Spleen (tissue), 11 donors: Measurements from ENCODE around the gene CLCNKB. TPM values are rescaled to one million over a fixed set of nuclear protein-coding genes. Genes with fewer than 3 reads are reported as not detected.
"Not testable (repeated sequence)": the region's sequence is repeated elsewhere in the genome, so short reads cannot be mapped to it uniquely, and the experiment has no call there.

Experiments used
- DNase-seq: peaks from one replicate; pipeline ENCODE4 v3.0.0-alpha.2; 2020
- H3K27ac ChIP-seq, 8 donors: fragments of 200-600 bp; sonication (generic) in 7 of 8; 1 replicate in 4 of 8; 2 replicates in 4 of 8; pipeline versions ENCODE4 v1.5.0 to v1.8.0; 2016 to 2021; ENCODE audit warnings: inconsistent platforms in 4 of 8, mild to moderate bottlenecking in 4 of 8, moderate library complexity in 1 of 8
- H3K27me3 ChIP-seq, 7 donors: fragments of 200-600 bp; sonication (generic) in 6 of 7; replicated peaks in 1 of 7; 1 replicate in 4 of 7; 2 replicates in 3 of 7; pipeline versions ENCODE4 v1.5.0 to v1.8.0; 2016 to 2021; ENCODE audit warnings: inconsistent platforms in 3 of 7, mild to moderate bottlenecking in 1 of 7
- H3K36me3 ChIP-seq, 6 donors: fragments of 200-600 bp; sonication (generic) in 5 of 6; 1 replicate in 4 of 6; 2 replicates in 2 of 6; pipeline versions ENCODE4 v1.5.0 to v1.8.0; 2016 to 2021; ENCODE audit warnings: inconsistent platforms in 2 of 6
- H3K4me1 ChIP-seq, 6 donors: fragments of 200-600 bp; sonication (generic) in 5 of 6; 1 replicate in 3 of 6; 2 replicates in 3 of 6; pipeline versions ENCODE4 v1.5.0 to v1.8.0; 2016 to 2021; ENCODE audit warnings: inconsistent platforms in 3 of 6
- H3K4me3 ChIP-seq, 8 donors: fragments of 200-600 bp; sonication (generic) in 7 of 8; 1 replicate in 4 of 8; 2 replicates in 4 of 8; pipeline versions ENCODE4 v1.5.0 to v1.8.0; 2016 to 2021; ENCODE audit warnings: inconsistent platforms in 4 of 8, mild to moderate bottlenecking in 4 of 8, moderate library complexity in 2 of 8
- H3K9me3 ChIP-seq, 8 donors: fragments of 200-600 bp; sonication (generic) in 7 of 8; 1 replicate in 4 of 8; 2 replicates in 4 of 8; pipeline versions ENCODE4 v1.5.0 to v1.8.0; 2016 to 2021; ENCODE audit warnings: inconsistent platforms in 4 of 8
- POLR2A ChIP-seq, 3 donors: fragments of 450-650 bp; IDR thresholded peaks; one replicate each; pipeline ENCODE4 v1.5.1; 2017; ENCODE audit warnings: antibody characterized with exemption in 3 of 3, mild to moderate bottlenecking in 1 of 3
- POLR2AphosphoS5 ChIP-seq, 3 donors: sonication (generic); formaldehyde crosslinking; IDR thresholded peaks; one replicate each; pipeline ENCODE4 v1.5.1; 2017; ENCODE audit warnings: antibody characterized with exemption in 3 of 3
- WGBS, 5 donors: extraction: QIAGEN DNeasy Blood & Tissue Kit in 3 of 5; methylation state at CpG; one replicate each; pipeline versions ENCODE4 v1.1.5 to v1.1.7; 2013 to 2018; 5-methylcytosine and 5-hydroxymethylcytosine counted together
- intact Hi-C: fragments of 100-400 bp; cut with DNase I; formaldehyde crosslinking; loops from one replicate; pipeline ENCODE4 v1.15.0; 2023; ENCODE audit warnings: low total_unique reads
- polyA plus RNA-seq, 3 donors: library from polyadenylated mRNA; stranded (reverse); fragments of 200-250 nt; gene quantifications; one replicate each; pipeline ENCODE4 v1.2.1, GENCODE V29; 2013
- total RNA-seq, 7 donors: library from RNA; depleted of rRNA in 3 of 7; stranded (reverse); fragments of >200 nt in 3 of 7; fragmentation: NEBNext Ultra II Directional in 4 of 7; extraction: Animal tissue kit (Norgen Biotek cat#: 25700) in 4 of 7; gene quantifications; one replicate each; pipeline versions ENCODE4 v1.1.0 to v1.2.1, GENCODE V29; 2016 to 2021
- TF ChIP-seq, protein P1 (sequence below), 11 experiments: fragments of 200-600 bp in 7 of 11; fragments of 450-650 bp in 4 of 11; sonication (generic) in 4 of 11; IDR thresholded peaks in 8 of 11; conservative IDR thresholded peaks in 3 of 11; 1 replicate in 7 of 11; 2 replicates in 4 of 11; pipeline versions ENCODE4 v1.4.0 to v1.8.0; 2016 to 2021; ENCODE audit warnings: antibody characterized with exemption in 11 of 11, inconsistent platforms in 4 of 11, mild to moderate bottlenecking in 1 of 11
- donor health status: healthy with polysubstance abuse.
- donor health status: DM: no; HTN: no; CAD: no; lungs with moderate emphysema.
- donor health status: DM: no; HTN: no; CAD: no.
- donor health status: Bipolar disorder and iron deficiency.
- donor health status: healthy.
- donor health status: DM: no; HTN: no; CAD: no.
- donor health status: DM: yes; HTN: yes; CAD: no.

The CLCNKB gene
- total and polyA plus RNA-seq, 10 donors, result 0.04 to 0.13 (median 0.08) TPM; not detected in 6

DNA sequence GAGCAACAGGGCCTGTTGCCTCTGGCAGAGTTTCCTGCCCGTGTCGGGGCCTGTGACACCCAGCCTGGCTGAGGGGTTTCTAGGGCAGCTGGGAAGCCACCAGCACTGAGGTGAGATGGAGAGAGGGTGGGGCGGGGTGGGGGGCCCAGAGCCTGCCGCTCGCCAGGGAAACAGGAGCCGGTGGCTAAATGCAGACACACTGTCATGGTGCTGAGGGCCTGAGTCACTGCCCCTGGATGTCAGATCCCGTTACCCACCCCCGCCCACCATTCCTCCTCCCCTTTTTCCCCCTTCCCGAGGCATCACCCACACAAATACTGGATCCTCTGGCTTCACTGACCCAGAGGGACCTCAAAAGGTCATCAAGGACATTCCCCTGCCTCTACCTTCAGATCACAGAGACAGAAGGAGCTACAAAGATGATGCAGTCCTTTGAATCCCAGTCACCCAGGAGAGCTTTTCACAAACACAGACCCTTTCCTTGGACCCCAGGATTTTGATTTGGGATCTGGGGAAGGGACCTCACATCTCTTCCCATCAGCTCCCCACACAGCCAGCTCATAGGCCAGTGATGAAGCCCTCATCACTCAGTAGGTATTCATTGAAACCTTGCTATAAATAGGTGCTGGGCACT lies 23.8 kb upstream of the CLCNKB start:
- peaks cover 5 to 31% (median 20%) of the 10 kb centered on the region in 6 donors for H3K4me1 ChIP-seq
- no peaks in the 10 kb centered on the region for H3K36me3 ChIP-seq
- DNase-seq, result no peak
- no peak overlapping the region for H3K4me3 ChIP-seq
- H3K27me3 ChIP-seq, result no peaks in the 10 kb centered on the region
- peak overlapping the region in 1 of 8 donors; percentile 70 for H3K27ac ChIP-seq
- no peaks in the 10 kb centered on the region for H3K9me3 ChIP-seq
- intact Hi-C loops, result no loop called here
- no peak for TF ChIP-seq POLR2AphosphoS5 (IDR thresholded peaks at IDR 0.05)
- TF ChIP-seq, protein P1, sequence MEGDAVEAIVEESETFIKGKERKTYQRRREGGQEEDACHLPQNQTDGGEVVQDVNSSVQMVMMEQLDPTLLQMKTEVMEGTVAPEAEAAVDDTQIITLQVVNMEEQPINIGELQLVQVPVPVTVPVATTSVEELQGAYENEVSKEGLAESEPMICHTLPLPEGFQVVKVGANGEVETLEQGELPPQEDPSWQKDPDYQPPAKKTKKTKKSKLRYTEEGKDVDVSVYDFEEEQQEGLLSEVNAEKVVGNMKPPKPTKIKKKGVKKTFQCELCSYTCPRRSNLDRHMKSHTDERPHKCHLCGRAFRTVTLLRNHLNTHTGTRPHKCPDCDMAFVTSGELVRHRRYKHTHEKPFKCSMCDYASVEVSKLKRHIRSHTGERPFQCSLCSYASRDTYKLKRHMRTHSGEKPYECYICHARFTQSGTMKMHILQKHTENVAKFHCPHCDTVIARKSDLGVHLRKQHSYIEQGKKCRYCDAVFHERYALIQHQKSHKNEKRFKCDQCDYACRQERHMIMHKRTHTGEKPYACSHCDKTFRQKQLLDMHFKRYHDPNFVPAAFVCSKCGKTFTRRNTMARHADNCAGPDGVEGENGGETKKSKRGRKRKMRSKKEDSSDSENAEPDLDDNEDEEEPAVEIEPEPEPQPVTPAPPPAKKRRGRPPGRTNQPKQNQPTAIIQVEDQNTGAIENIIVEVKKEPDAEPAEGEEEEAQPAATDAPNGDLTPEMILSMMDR (IDR thresholded peaks at IDR 0.05 in 8 of 11, conservative IDR thresholded peaks at IDR 0.05 in 3 of 11), result no peak
- TF ChIP-seq POLR2A (IDR thresholded peaks at IDR 0.05), result no peak
- 65 to 82% (median 73%) methylated on average over 7 to 9 of the region's 9 CpGs for WGBS, 5 donors

GRCh38 chr1:16020325-16020724 lies 23.3 kb upstream of the CLCNKB start:
- TF ChIP-seq, protein P1 (IDR thresholded peaks at IDR 0.05 in 8 of 11, conservative IDR thresholded peaks at IDR 0.05 in 3 of 11), result no peak
- TF ChIP-seq POLR2AphosphoS5 (IDR thresholded peaks at IDR 0.05), result no peak
- Histone ChIP-seq H3K27me3 (no peaks in the 10 kb centered on the region), H3K4me3 (no peak overlapping the region), H3K27ac (no peak overlapping the region), H3K9me3 (no peaks in the 10 kb centered on the region), H3K36me3 (no peaks in the 10 kb centered on the region), H3K4me1 (peaks cover 5 to 28% (median 17%) of the 10 kb centered on the region in 6 donors)
- DNase-seq, result no peak
- intact Hi-C loops, result no loop called here
- WGBS, 5 donors, result 82 to 93% (median 90%) methylated on average over 5 to 6 of the region's 6 CpGs

DNA sequence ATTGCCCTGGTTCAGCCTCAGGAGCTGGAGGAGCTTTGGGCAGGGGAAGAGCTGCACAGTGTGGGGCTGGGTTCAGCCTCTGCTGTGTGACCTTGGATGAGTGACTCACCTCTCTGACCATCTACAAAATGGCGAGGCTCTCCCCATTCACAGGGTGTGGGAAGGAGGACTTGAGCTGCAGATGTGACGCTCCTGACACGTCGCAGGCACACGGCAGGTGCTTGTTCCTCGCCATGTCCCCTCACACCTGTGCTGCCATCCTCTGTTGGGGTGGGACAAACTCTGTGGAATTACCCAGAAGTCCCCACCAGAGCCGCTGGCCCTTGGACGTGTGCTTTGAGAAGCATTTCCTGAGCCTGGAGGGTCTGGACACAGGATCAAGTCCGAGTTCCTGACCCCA lies 22.7 kb upstream of the CLCNKB start:
- H3K27ac ChIP-seq, H3K9me3 ChIP-seq, H3K27me3 ChIP-seq, H3K4me3 ChIP-seq, DNase-seq, H3K36me3 ChIP-seq, intact Hi-C loops: not testable (repeated sequence)
- peaks cover 5 to 28% (median 17%) of the 10 kb centered on the region in 6 donors for H3K4me1 ChIP-seq
- 70 to 85% (median 78%) methylated on average over 4 to 9 of the region's 9 CpGs for WGBS, 5 donors

GRCh38 chr1:16021681-16022080 lies 21.9 kb upstream of the CLCNKB start, which contains the start of gene CLCNKA:
CLCNKA (plus strand) TSS chr1:16022036; CDS start chr1:16022620, 584 bp downstream.
- DNase-seq, result no peak
- peaks cover 5 to 30% (median 20%) of the 10 kb centered on the region in 6 donors for H3K4me1 ChIP-seq
- no peaks in the 10 kb centered on the region for H3K9me3 ChIP-seq
- no peak within 1 kb of the TSS for H3K4me3 ChIP-seq
- no peak for TF ChIP-seq POLR2AphosphoS5 (IDR thresholded peaks at IDR 0.05)
- TF ChIP-seq POLR2A (IDR thresholded peaks at IDR 0.05), result no peak
- TF ChIP-seq, protein P1 (IDR thresholded peaks at IDR 0.05 in 8 of 11, conservative IDR thresholded peaks at IDR 0.05 in 3 of 11), result no peak
- H3K27ac ChIP-seq, result no peak within 1 kb of the TSS
- intact Hi-C loops, result no loop called here
- WGBS, 5 donors, result 58 to 82% (median 62%) methylated on average over 6 of the region's 6 CpGs
- H3K27me3 ChIP-seq, result peaks cover 0 to 6% (median 0%) of the 10 kb centered on the region in 7 donors
- H3K36me3 ChIP-seq, result no peaks in the 10 kb centered on the region
